SK-N-SH treated with all-trans-retinoic acid at 6 μM for 48 hours (cell line): ENCODE measurements around the gene SLC5A10.
"Not testable (repeated sequence)": the region's sequence is repeated elsewhere in the genome, so short reads cannot be mapped to it uniquely, and the experiment has no call there.

ENCODE experiments used
- CSDC2 ChIP-seq: fragments of 250-450 bp; sonication (Bioruptor Pico); IDR thresholded peaks from 2 replicates; pipeline ENCODE4 v1.5.0; 2020; ENCODE audit warnings: mild to moderate bottlenecking, moderate library complexity
- GLIS3 ChIP-seq: fragments of 250-450 bp; sonication (Bioruptor Pico); IDR thresholded peaks from 2 replicates; pipeline ENCODE4 v1.5.0; 2020; ENCODE audit warnings: mild to moderate bottlenecking, moderate library complexity
- PPARA ChIP-seq: fragments of 250-450 bp; sonication (Bioruptor Pico); IDR thresholded peaks from 2 replicates; pipeline ENCODE4 v1.5.0; 2020; ENCODE audit warnings: mild to moderate bottlenecking, borderline replicate concordance
- TSHZ2 ChIP-seq: fragments of 250-450 bp; sonication (Bioruptor Pico); IDR thresholded peaks from 2 replicates; pipeline ENCODE4 v1.5.0; 2020; ENCODE audit warnings: mild to moderate bottlenecking, moderate library complexity
- ZC3H10 ChIP-seq: fragments of 250-450 bp; sonication (Bioruptor Pico); IDR thresholded peaks from 2 replicates; pipeline ENCODE4 v1.5.1; 2021; ENCODE audit warnings: mild to moderate bottlenecking, moderate library complexity

GRCh38 chr17:19021011-19021621 is 69.2 kb downstream of the SLC5A10 start:
- not testable (repeated sequence) for TF ChIP-seq TSHZ2 (CRISPR knock-in tag); ZC3H10 (CRISPR knock-in tag); PPARA (CRISPR knock-in tag); GLIS3 (CRISPR knock-in tag); CSDC2
